Measurements from ENCODE around the gene GDI1.

DNA sequence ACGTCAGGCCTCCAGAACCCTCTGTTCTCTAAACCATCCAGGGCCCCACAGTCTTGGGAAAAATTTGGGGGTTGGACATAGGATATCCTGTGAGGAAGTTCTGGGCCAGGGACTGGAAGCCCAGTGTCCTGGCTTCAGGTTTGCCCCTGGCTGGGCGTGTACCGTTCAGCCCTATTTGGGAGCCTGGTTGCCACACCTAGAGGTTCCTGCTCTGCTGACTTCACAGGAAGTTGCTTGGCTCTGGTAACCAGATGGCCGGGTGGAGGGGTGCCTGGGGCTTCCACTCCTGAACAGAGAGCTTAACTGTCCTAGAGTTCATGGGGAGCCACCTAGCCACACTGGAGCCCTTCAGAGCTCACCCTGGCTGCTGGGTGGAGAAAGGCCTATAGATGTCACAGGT is 24.5 kb upstream of the GDI1 start:
- TF ChIP-seq ZNF157 (tag by site-specific recombination; IDR thresholded peaks at IDR 0.05) (no peak), YY2 (tag by site-specific recombination; IDR thresholded peaks at IDR 0.05) (no peak), CTCF (tag by site-specific recombination; IDR thresholded peaks at IDR 0.05) (no peak), GLI2 (tag by site-specific recombination; IDR thresholded peaks at IDR 0.05; ENCODE audit: borderline replicate concordance, low read depth) (no peak), ZBTB26 (tag by site-specific recombination; optimal IDR thresholded peaks at IDR 0.05) (no peak), ZNF211 (tag by site-specific recombination; IDR thresholded peaks at IDR 0.05; ENCODE audit: low read depth) (no peak), ZFP3 (tag by site-specific recombination; IDR thresholded peaks at IDR 0.05; ENCODE audit: low read depth) (no peak)
- TF ChIP-seq, protein P1, sequence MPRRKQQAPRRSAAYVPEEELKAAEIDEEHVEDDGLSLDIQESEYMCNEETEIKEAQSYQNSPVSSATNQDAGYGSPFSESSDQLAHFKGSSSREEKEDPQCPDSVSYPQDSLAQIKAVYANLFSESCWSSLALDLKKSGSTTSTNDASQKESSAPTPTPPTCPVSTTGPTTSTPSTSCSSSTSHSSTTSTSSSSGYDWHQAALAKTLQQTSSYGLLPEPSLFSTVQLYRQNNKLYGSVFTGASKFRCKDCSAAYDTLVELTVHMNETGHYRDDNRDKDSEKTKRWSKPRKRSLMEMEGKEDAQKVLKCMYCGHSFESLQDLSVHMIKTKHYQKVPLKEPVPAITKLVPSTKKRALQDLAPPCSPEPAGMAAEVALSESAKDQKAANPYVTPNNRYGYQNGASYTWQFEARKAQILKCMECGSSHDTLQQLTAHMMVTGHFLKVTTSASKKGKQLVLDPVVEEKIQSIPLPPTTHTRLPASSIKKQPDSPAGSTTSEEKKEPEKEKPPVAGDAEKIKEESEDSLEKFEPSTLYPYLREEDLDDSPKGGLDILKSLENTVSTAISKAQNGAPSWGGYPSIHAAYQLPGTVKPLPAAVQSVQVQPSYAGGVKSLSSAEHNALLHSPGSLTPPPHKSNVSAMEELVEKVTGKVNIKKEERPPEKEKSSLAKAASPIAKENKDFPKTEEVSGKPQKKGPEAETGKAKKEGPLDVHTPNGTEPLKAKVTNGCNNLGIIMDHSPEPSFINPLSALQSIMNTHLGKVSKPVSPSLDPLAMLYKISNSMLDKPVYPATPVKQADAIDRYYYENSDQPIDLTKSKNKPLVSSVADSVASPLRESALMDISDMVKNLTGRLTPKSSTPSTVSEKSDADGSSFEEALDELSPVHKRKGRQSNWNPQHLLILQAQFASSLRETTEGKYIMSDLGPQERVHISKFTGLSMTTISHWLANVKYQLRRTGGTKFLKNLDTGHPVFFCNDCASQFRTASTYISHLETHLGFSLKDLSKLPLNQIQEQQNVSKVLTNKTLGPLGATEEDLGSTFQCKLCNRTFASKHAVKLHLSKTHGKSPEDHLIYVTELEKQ (tag by site-specific recombination; IDR thresholded peaks at IDR 0.05; ENCODE audit: borderline replicate concordance): no peak

All from HEK293 (cell line).